Measurements from ENCODE around the gene TERB1.

- no peak for TF ChIP-seq CTCF (IDR thresholded peaks at IDR 0.05)
- no peak for TF ChIP-seq POLR2A (IDR thresholded peaks at IDR 0.05)
Measured at GRCh38 chr16:66844342-66845079, 43.1 kb upstream of the TERB1 start, which contains the start of gene CA7.
